HepG2 (cell line): ENCODE measurements around the gene ZNRD2. TPM values are rescaled to one million over a fixed set of nuclear protein-coding genes. Genes with fewer than 3 reads are reported as not detected.

Experiments
- ATAC-seq: fragments of 200-7000 bp; cut with Tn5 transposase; 3 replicates; pipeline ENCODE4 v1.9.1; 2020; ENCODE audit warnings: mild to moderate bottlenecking, moderate library complexity
- BruUV-seq: library from RNA; stranded (reverse); fragments of 400-500 nt; replicated peaks from 2 replicates; lab custom pipeline; 2021; lab: Mats Ljungman, UMichigan
- CTCF ChIA-PET: fragments of 300-600 bp; formaldehyde crosslinking; extraction: SDS; loops from one replicate; lab custom pipeline; 2021; ENCODE audit warnings: low total read pairs, inconsistent platforms, low intra/inter-chr PET ratio; lab: Yijun Ruan, JAX
- POLR2A ChIA-PET: fragments of 350-600 bp; sonication (Branson Sonifier 250); formaldehyde crosslinking; loops from one replicate; lab custom pipeline; 2020; ENCODE audit warnings: antibody characterized with exemption, inconsistent platforms; lab: Yijun Ruan, JAX
- DNase-seq: peaks from one replicate; pipeline ENCODE4 v3.0.0-alpha.2; 2015; ENCODE audit warnings: low spot score
- FAIRE-seq: peaks from 3 replicates; lab custom pipeline; 2011; peaks lifted over from hg19 to GRCh38; lab: Jason Lieb, UNC
- H2AFZ ChIP-seq: one replicate; pipeline ENCODE4 v1.6.1; 2011; ENCODE audit warnings: low read length, inconsistent platforms
- H3K27ac ChIP-seq: fragments of 300-600 bp; 3 replicates; pipeline ENCODE4 v1.8.0; 2011; ENCODE audit warnings: mixed run types, mild to moderate bottlenecking, mixed read lengths, low read length, inconsistent platforms; ENCODE audit not compliant: insufficient read depth; ENCODE audit errors: extremely low read length
- H3K27me3 ChIP-seq, 2 experiments: fragments of 200-600 bp in 1 of 2; 2 replicates in 1 of 2; 3 replicates in 1 of 2; pipeline versions ENCODE4 v1.6.0 to v1.8.0; 2011; ENCODE audit warnings: low read length in 2 of 2, mild to moderate bottlenecking in 2 of 2, moderate library complexity in 2 of 2, inconsistent platforms in 1 of 2; ENCODE audit not compliant: insufficient read depth in 2 of 2, control insufficient read depth in 1 of 2
- H3K36me3 ChIP-seq, 2 experiments: fragments of 200-600 bp in 1 of 2; replicated peaks in 1 of 2; 2 replicates in 1 of 2; 3 replicates in 1 of 2; pipeline versions ENCODE4 v1.5.1 to v1.8.0; 2011; ENCODE audit warnings: low read length in 2 of 2, inconsistent platforms in 1 of 2; ENCODE audit not compliant: insufficient read depth in 2 of 2, control insufficient read depth in 1 of 2
- H3K4me1 ChIP-seq: 2 replicates; pipeline ENCODE4 v1.5.1; 2012; ENCODE audit warnings: low read length, inconsistent platforms; ENCODE audit not compliant: insufficient read depth
- H3K4me2 ChIP-seq: 2 replicates; pipeline ENCODE4 v1.6.0; 2011; ENCODE audit warnings: low read depth, low read length, inconsistent platforms
- H3K4me3 ChIP-seq, 3 experiments: fragments of 200-600 bp in 1 of 3; sonication (generic), shearing (Covaris generic) in 1 of 3; replicated peaks in 1 of 3; 2 replicates each; pipeline ENCODE4 v1.5.1; 2011 to 2016; ENCODE audit warnings: low read length in 3 of 3, inconsistent platforms in 2 of 3, low read depth in 2 of 3, mild to moderate bottlenecking in 2 of 3, control low read depth in 1 of 3, mixed read lengths in 1 of 3; ENCODE audit not compliant: insufficient read depth in 1 of 3
- H3K79me2 ChIP-seq: one replicate; pipeline ENCODE4 v1.6.1; 2011; ENCODE audit warnings: low read length, inconsistent platforms; ENCODE audit not compliant: insufficient read depth
- H3K9ac ChIP-seq: 2 replicates; pipeline ENCODE4 v1.6.0; 2011; ENCODE audit warnings: mild to moderate bottlenecking, low read depth, low read length, inconsistent platforms; ENCODE audit not compliant: insufficient read depth
- H3K9me3 ChIP-seq: 2 replicates; pipeline ENCODE4 v1.5.1; 2012; ENCODE audit warnings: mild to moderate bottlenecking, low read length
- H4K20me1 ChIP-seq: 2 replicates; pipeline ENCODE4 v1.6.0; 2011; ENCODE audit warnings: inconsistent platforms, mild to moderate bottlenecking, low read length, moderate library complexity; ENCODE audit not compliant: insufficient read depth
- ATF1 ChIP-seq: IDR thresholded peaks from 2 replicates; pipeline ENCODE4 v1.6.1; 2016; ENCODE audit warnings: mild to moderate bottlenecking, control low read depth
- ERF ChIP-seq: IDR thresholded peaks from 2 replicates; pipeline ENCODE4 v1.6.1; 2018; ENCODE audit warnings: missing biosample characterization, missing genetic modification reagents
- ESRRA ChIP-seq: sonication (generic); formaldehyde crosslinking; IDR thresholded peaks from 2 replicates; pipeline ENCODE4 v1.5.1; 2020; ENCODE audit warnings: mild to moderate bottlenecking, low read depth, missing genetic modification reagents
- FOXA1 ChIP-seq, 2 experiments: fragments of 450-650 bp in 1 of 2; sonication (generic) in 1 of 2; formaldehyde crosslinking in 1 of 2; IDR thresholded peaks; 2 replicates each; pipeline versions ENCODE4 v1.4.0 to v1.6.1; 2016 to 2020; ENCODE audit warnings: missing genetic modification reagents in 1 of 2
- GFI1 ChIP-seq: sonication (generic); formaldehyde crosslinking; IDR thresholded peaks from 2 replicates; pipeline ENCODE4 v1.5.0; 2020; ENCODE audit warnings: missing genetic modification reagents, mild to moderate bottlenecking, borderline replicate concordance
- KAT7 ChIP-seq: IDR thresholded peaks from 2 replicates; pipeline ENCODE4 v1.6.1; 2018; ENCODE audit warnings: borderline replicate concordance, missing compliant biosample characterization
- MLLT10 ChIP-seq: sonication (generic); formaldehyde crosslinking; IDR thresholded peaks from 2 replicates; pipeline ENCODE4 v1.4.0; 2020; ENCODE audit warnings: missing genetic modification reagents
- MTERF4 ChIP-seq: sonication (generic); formaldehyde crosslinking; IDR thresholded peaks from 2 replicates; pipeline ENCODE4 v1.8.0; 2023; ENCODE audit warnings: mild to moderate bottlenecking, missing genetic modification reagents
- MYC ChIP-seq: sonication (generic); formaldehyde crosslinking; IDR thresholded peaks from 2 replicates; pipeline ENCODE4 v1.9.0; 2021; ENCODE audit warnings: missing genetic modification reagents, borderline replicate concordance
- PAXIP1 ChIP-seq: sonication (generic); formaldehyde crosslinking; conservative IDR thresholded peaks from 2 replicates; pipeline ENCODE4 v1.4.0; 2020; ENCODE audit warnings: mild to moderate bottlenecking, missing genetic modification reagents, moderate library complexity
- PBX2 ChIP-seq: IDR thresholded peaks from 2 replicates; pipeline ENCODE4 v1.6.1; 2016; ENCODE audit warnings: control low read depth
- PHF20 ChIP-seq: sonication (generic); formaldehyde crosslinking; IDR thresholded peaks from 2 replicates; pipeline ENCODE4 v1.5.0; 2020; ENCODE audit warnings: mild to moderate bottlenecking, missing genetic modification reagents
- POLR2G ChIP-seq: fragments of 200-400 bp; formaldehyde crosslinking; IDR thresholded peaks from 2 replicates; pipeline ENCODE4 v1.6.1; 2018; ENCODE audit warnings: mild to moderate bottlenecking, low read depth, low read length, moderate library complexity
- ZNF639 ChIP-seq: conservative IDR thresholded peaks from 2 replicates; pipeline ENCODE4 v1.6.1; 2018; ENCODE audit warnings: missing genetic modification reagents
- WGBS: methylation state at CpG from one replicate; pipeline ENCODE4 v1.1.6; 2017; ENCODE audit warnings: low lambda C conversion rate; 5-methylcytosine and 5-hydroxymethylcytosine counted together
- in situ Hi-C: cut with HindIII; loops from 2 replicates; pipeline ENCODE4 v1.10.0; 2017; ENCODE audit warnings: low pct_unique_long_range_greater_than_20kb; ENCODE audit not compliant: extremely low pct_ligation_motif_present
- intact Hi-C: fragments of 100-400 bp; cut with micrococcal nuclease; formaldehyde crosslinking; loops from one replicate; pipeline ENCODE4 v1.10.0; 2022; ENCODE audit not compliant: unreplicated experiment
- polyA plus RNA-seq, 8 experiments: library from polyadenylated mRNA; depleted of rRNA in 3 of 8; stranded (reverse) in 7 of 8; unstranded in 1 of 8; fragments of >200 nt; fragmentation: Illumina TruSeq in 4 of 8; extraction: Trizol in 4 of 8; gene quantifications; 2 replicates each; pipeline versions ENCODE4 v1.2.1 to v1.2.3, GENCODE V29; 2011 to 2016; ENCODE audit warnings: low read depth in 4 of 8, missing spikeins in 1 of 8, mixed read lengths in 1 of 8; ENCODE audit not compliant: insufficient read depth in 1 of 8
- total RNA-seq, 5 experiments: library from RNA; depleted of rRNA; stranded (reverse); fragments of >200 nt; fragmentation: Illumina TruSeq; extraction: Trizol; gene quantifications; 2 replicates each; pipeline ENCODE4 v1.2.3, GENCODE V29; 2016; ENCODE audit warnings: low read depth in 1 of 5

ZNRD2 gene
- total and polyA plus RNA-seq, 2 of the 13 experiments (the other 11 are each of a cell fraction or from before 2014, with no cell fraction given) = 29.2 to 34.0 TPM

GRCh38 chr11:65546217-65546958, 23.9 kb upstream of the ZNRD2 start:
- H2AFZ ChIP-seq = no peak overlapping the region
- H3K27me3 ChIP-seq = no peaks in the 10 kb centered on the region
- peak overlapping the region; percentile 61 for H3K9ac ChIP-seq
- no peaks in the 10 kb centered on the region for H3K9me3 ChIP-seq
- H3K4me3 ChIP-seq = peak overlapping the region; percentile 44 to 68 (median 58); a peak in 5 of 6 replicates
- no TSS peak for BruUV-seq
- intact Hi-C loops (no loop called here), in situ Hi-C loops (no loop called here)
- ATAC-seq (peak; percentile 64), FAIRE-seq (no peak), DNase-seq (peak; percentile 75)
- POLR2A ChIA-PET = interaction anchor here (0.7 to 2.0 kb wide), 5 partner anchors 14 to 68 kb away, joined by 3 to 7 read pairs (median 3); partner anchors contain the start of gene ZNRD2
- CTCF ChIA-PET = no interaction called here
- H4K20me1 ChIP-seq = no peaks in the 10 kb centered on the region
- H3K4me1 ChIP-seq = peaks cover 26% of the 10 kb centered on the region
- WGBS = 73% methylated on average over 29 of the region's 64 CpGs
- H3K36me3 ChIP-seq = peaks cover 4 to 11% of the 10 kb centered on the region in 2 experiments; a peak in 2 of 5 replicates
- H3K79me2 ChIP-seq = no peaks in the 10 kb centered on the region
- H3K27ac ChIP-seq = peak overlapping the region; percentile 66
- peak overlapping the region; percentile 73 for H3K4me2 ChIP-seq
- peak; percentile 73; the same call in 1 of the 2 replicates for TF ChIP-seq ERF (CRISPR knock-in tag)
- no peak for TF ChIP-seq MTERF4 (CRISPR knock-in tag)
- TF ChIP-seq POLR2G = peak; percentile 63; the same call in 1 of the 2 replicates
- no peak for TF ChIP-seq MLLT10 (CRISPR knock-in tag)
- no peak for TF ChIP-seq FOXA1 (IDR thresholded peaks at IDR 0.05)
- TF ChIP-seq FOXA1 (CRISPR knock-in tag; IDR thresholded peaks at IDR 0.05) = 0 out of 2 replicates have a peak, but pooled peaks have one; percentile 15
- peak; percentile 58; the same call in 1 of the 2 replicates for TF ChIP-seq PAXIP1 (CRISPR knock-in tag)
- TF ChIP-seq PBX2 (CRISPR knock-in tag) = 0 out of 2 replicates have a peak, but pooled peaks have one; percentile 52
- TF ChIP-seq ESRRA (CRISPR knock-in tag) = peak; percentile 39; the same call in 1 of the 2 replicates
- peak; percentile 54 for TF ChIP-seq MYC
- no peak for TF ChIP-seq GFI1 (CRISPR knock-in tag)
- TF ChIP-seq ZNF639 = peak; percentile 55; the same call in 1 of the 2 replicates
- 0 out of 2 replicates have a peak, but pooled peaks have one; percentile 34 for TF ChIP-seq KAT7
- no peak for TF ChIP-seq ATF1
- TF ChIP-seq PHF20 = peak; percentile 59; the same call in 1 of the 2 replicates
